ENCODE results near the gene TBX6. TPM values are rescaled to one million over a fixed set of nuclear protein-coding genes. Genes with fewer than 3 reads are reported as not detected.

The TBX6 gene
- total and polyA plus RNA-seq, 2 of the 4 experiments (the other 2 are of a cell fraction) = 0.10 TPM; not detected in 1

- dilution Hi-C loops (cut with HindIII; ENCODE audit: low sequenced_read_pairs, unreplicated experiment) (no loop called here), intact Hi-C loops (cut with micrococcal nuclease) (no loop called here), in situ Hi-C loops (cut with MboI; ENCODE audit: low sequenced_read_pairs) (no loop called here)
- H3K27ac ChIP-seq (ENCODE audit: insufficient read depth, low read length) = no peak overlapping the region
- H4K91ac ChIP-seq (ENCODE audit: insufficient read depth, low read depth, low read length) = no peak overlapping the region
- TF ChIP-seq SMC3 (IDR thresholded peaks at IDR 0.05; ENCODE audit: low read depth, low read length) (no peak), BHLHE40 (IDR thresholded peaks at IDR 0.05; ENCODE audit: low read depth, low read length) (no peak)
- H3K4ac ChIP-seq (ENCODE audit: low read depth, low read length) = no peak overlapping the region
- no peak overlapping the region for H2BK15ac ChIP-seq (ENCODE audit: low read depth, low read length)
- ATAC-seq (ENCODE audit: low read depth) (no peak), DNase-seq (no peak)
- BruUV-seq (replicated peaks) = no TSS peak
- no peaks in the 10 kb centered on the region for H3K27me3 ChIP-seq (ENCODE audit: control insufficient read depth, insufficient read depth, low read length)
- H3K9me1 ChIP-seq (ENCODE audit: insufficient read depth, low read length) = peaks cover 3% of the 10 kb centered on the region; the same call in 1 of the 2 replicates
- H3K79me1 ChIP-seq (ENCODE audit: low read depth in 1 of 2, low read length in 2 of 2) = peaks cover 0 to 16% of the 10 kb centered on the region in 2 experiments; a peak in 2 of 4 replicates
- no peak overlapping the region for H3K18ac ChIP-seq (ENCODE audit: low read depth, low read length)
- H3K23ac ChIP-seq (ENCODE audit: low read depth, low read length) = no peak overlapping the region
- H2AK9ac ChIP-seq (replicated peaks; ENCODE audit: low read depth, low read length, poor library complexity) = no peak overlapping the region
- no peak overlapping the region for H2AFZ ChIP-seq (replicated peaks; ENCODE audit: low read length, poor library complexity)
- H3K4me3 ChIP-seq (ENCODE audit: insufficient read depth, low read depth, low read length) = no peak overlapping the region
- H3K14ac ChIP-seq (replicated peaks; ENCODE audit: low read depth, low read length) = no peak overlapping the region
- H2BK20ac ChIP-seq (ENCODE audit: low read depth, low read length) = no peak overlapping the region
- peaks cover 9% of the 10 kb centered on the region for H3K4me1 ChIP-seq (ENCODE audit: control insufficient read depth, insufficient read depth, low read length)
- H2BK5ac ChIP-seq (ENCODE audit: low read depth, low read length, poor library complexity, severe bottlenecking) = no peak overlapping the region
- H4K20me1 ChIP-seq (ENCODE audit: insufficient read depth, low read length) = no peaks in the 10 kb centered on the region
- ChIA-PET POLR2A (ENCODE audit: unreplicated experiment) (no interaction called here), CTCF (no interaction called here)
- no peak overlapping the region for H4K5ac ChIP-seq (ENCODE audit: low read depth, low read length)
- H3K36me3 ChIP-seq (ENCODE audit: control insufficient read depth, insufficient read depth, low read length) = peaks cover 44% of the 10 kb centered on the region
- no peak overlapping the region for H3K56ac ChIP-seq (ENCODE audit: extremely low read depth, insufficient read depth, low read length)
- H2BK120ac ChIP-seq (ENCODE audit: low read depth, low read length) = no peak overlapping the region
- H3K9ac ChIP-seq (ENCODE audit: low read depth, low read length) = no peak overlapping the region
- H3K9me3 ChIP-seq (ENCODE audit: control insufficient read depth, insufficient read depth, low read length) = no peaks in the 10 kb centered on the region
- 98% methylated on average over 8 of the region's 10 CpGs; no CpG with 5 or more reads in 1 of the 2 experiments for WGBS, 2 experiments (ENCODE audit: extremely low coverage in 2 of 2, insufficient read length in 1 of 2)
- H4K8ac ChIP-seq (ENCODE audit: low read depth in 2 of 2, low read length in 2 of 2) = no peak overlapping the region
- no peak overlapping the region for H2AK5ac ChIP-seq (ENCODE audit: low read depth, low read length)
- no peak overlapping the region for H3K4me2 ChIP-seq (ENCODE audit: low read depth, low read length)
Measured at GRCh38 chr16:30117768-30118167, 26.0 kb upstream of the TBX6 start.
